ENCODE data around the gene JARID2. TPM values are rescaled to one million over a fixed set of nuclear protein-coding genes. Genes with fewer than 3 reads are reported as not detected.

JARID2 gene
- polyA plus RNA-seq, 1 of the 3 experiments (the other 2 are of a cell fraction) = 3.4 TPM

GRCh38 chr6:15254070-15254975 lies 8.5 kb downstream of the JARID2 start:
- POLR2A ChIA-PET = no interaction called here

GRCh38 chr6:15255481-15255880 lies 9.6 kb downstream of the JARID2 start:
- peaks cover 4 to 38% of the 10 kb centered on the region in 2 experiments; a peak in 3 of 4 replicates for H3K4me1 ChIP-seq (ENCODE audit: control insufficient read depth in 1 of 2, insufficient read depth in 2 of 2, low read depth in 1 of 2, low read length in 1 of 2)
- H4K20me1 ChIP-seq (ENCODE audit: insufficient read depth) = peaks cover 39% of the 10 kb centered on the region
- no peak overlapping the region for H3K27ac ChIP-seq (ENCODE audit: low read depth in 2 of 2, low read length in 1 of 2)
- ChIA-PET POLR2A (no interaction called here), CTCF (interaction anchor here (1.7 kb wide), 1 partner anchor 1045 kb away, joined by 3 read pairs; no protein-coding TSS in a partner anchor)
- H3K9me2 ChIP-seq = no peaks in the 10 kb centered on the region
- no peaks in the 10 kb centered on the region for H3K9me3 ChIP-seq
- H3K9ac ChIP-seq = no peak overlapping the region
- no peak overlapping the region for H3K4me3 ChIP-seq (ENCODE audit: low read depth in 2 of 2, low read length in 1 of 2)
- WGBS (ENCODE audit: low lambda C conversion rate) = 92% methylated on average over 1 of the region's 1 CpG
- H3K4me2 ChIP-seq = no peak overlapping the region
- H2AFZ ChIP-seq (ENCODE audit: low read depth) = no peak overlapping the region
- peaks cover 3% of the 10 kb centered on the region for H3F3A ChIP-seq (replicated peaks; ENCODE audit: insufficient read depth)
- DNase-seq = no peak
- no peaks in the 10 kb centered on the region for H3K36me3 ChIP-seq (replicated peaks in 1 of 2; ENCODE audit: control insufficient read depth in 1 of 2, insufficient read depth in 2 of 2, low read length in 1 of 2)
- H3K79me2 ChIP-seq (ENCODE audit: insufficient read depth) = peaks cover 64% of the 10 kb centered on the region; the same call in 1 of the 2 replicates
- H3K27me3 ChIP-seq (ENCODE audit: insufficient read depth) = no peaks in the 10 kb centered on the region
- TF ChIP-seq USF1 (IDR thresholded peaks at IDR 0.05; ENCODE audit: borderline replicate concordance, low read depth) (no peak), IRF3 (IDR thresholded peaks at IDR 0.05; ENCODE audit: low read depth, low read length) (no peak), RFX5 (IDR thresholded peaks at IDR 0.05; ENCODE audit: low read length) (no peak), MAX (IDR thresholded peaks at IDR 0.05; ENCODE audit: low read depth) (no peak), MXI1 (IDR thresholded peaks at IDR 0.05; ENCODE audit: low read depth, low read length) (no peak), TEAD4 (IDR thresholded peaks at IDR 0.05; ENCODE audit: borderline replicate concordance, insufficient read depth) (no peak), EZH2phosphoT487 (IDR thresholded peaks at IDR 0.05; ENCODE audit: borderline replicate concordance, low read depth) (no peak), RXRA (IDR thresholded peaks at IDR 0.05; ENCODE audit: borderline replicate concordance, low read depth) (no peak), JUND (IDR thresholded peaks at IDR 0.05) (no peak), FOXJ3 (CRISPR knock-in tag; IDR thresholded peaks at IDR 0.05) (no peak), FOSL2 (IDR thresholded peaks at IDR 0.05; ENCODE audit: borderline replicate concordance, low read depth) (no peak)
- TF ChIP-seq, protein P1, sequence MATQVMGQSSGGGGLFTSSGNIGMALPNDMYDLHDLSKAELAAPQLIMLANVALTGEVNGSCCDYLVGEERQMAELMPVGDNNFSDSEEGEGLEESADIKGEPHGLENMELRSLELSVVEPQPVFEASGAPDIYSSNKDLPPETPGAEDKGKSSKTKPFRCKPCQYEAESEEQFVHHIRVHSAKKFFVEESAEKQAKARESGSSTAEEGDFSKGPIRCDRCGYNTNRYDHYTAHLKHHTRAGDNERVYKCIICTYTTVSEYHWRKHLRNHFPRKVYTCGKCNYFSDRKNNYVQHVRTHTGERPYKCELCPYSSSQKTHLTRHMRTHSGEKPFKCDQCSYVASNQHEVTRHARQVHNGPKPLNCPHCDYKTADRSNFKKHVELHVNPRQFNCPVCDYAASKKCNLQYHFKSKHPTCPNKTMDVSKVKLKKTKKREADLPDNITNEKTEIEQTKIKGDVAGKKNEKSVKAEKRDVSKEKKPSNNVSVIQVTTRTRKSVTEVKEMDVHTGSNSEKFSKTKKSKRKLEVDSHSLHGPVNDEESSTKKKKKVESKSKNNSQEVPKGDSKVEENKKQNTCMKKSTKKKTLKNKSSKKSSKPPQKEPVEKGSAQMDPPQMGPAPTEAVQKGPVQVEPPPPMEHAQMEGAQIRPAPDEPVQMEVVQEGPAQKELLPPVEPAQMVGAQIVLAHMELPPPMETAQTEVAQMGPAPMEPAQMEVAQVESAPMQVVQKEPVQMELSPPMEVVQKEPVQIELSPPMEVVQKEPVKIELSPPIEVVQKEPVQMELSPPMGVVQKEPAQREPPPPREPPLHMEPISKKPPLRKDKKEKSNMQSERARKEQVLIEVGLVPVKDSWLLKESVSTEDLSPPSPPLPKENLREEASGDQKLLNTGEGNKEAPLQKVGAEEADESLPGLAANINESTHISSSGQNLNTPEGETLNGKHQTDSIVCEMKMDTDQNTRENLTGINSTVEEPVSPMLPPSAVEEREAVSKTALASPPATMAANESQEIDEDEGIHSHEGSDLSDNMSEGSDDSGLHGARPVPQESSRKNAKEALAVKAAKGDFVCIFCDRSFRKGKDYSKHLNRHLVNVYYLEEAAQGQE (IDR thresholded peaks at IDR 0.05; ENCODE audit: low read depth, low read length) = no peak
- TF ChIP-seq, protein P2, sequence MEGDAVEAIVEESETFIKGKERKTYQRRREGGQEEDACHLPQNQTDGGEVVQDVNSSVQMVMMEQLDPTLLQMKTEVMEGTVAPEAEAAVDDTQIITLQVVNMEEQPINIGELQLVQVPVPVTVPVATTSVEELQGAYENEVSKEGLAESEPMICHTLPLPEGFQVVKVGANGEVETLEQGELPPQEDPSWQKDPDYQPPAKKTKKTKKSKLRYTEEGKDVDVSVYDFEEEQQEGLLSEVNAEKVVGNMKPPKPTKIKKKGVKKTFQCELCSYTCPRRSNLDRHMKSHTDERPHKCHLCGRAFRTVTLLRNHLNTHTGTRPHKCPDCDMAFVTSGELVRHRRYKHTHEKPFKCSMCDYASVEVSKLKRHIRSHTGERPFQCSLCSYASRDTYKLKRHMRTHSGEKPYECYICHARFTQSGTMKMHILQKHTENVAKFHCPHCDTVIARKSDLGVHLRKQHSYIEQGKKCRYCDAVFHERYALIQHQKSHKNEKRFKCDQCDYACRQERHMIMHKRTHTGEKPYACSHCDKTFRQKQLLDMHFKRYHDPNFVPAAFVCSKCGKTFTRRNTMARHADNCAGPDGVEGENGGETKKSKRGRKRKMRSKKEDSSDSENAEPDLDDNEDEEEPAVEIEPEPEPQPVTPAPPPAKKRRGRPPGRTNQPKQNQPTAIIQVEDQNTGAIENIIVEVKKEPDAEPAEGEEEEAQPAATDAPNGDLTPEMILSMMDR (IDR thresholded peaks at IDR 0.05) = no peak

More at GRCh38 chr6:15254070-15254975, 8.5 kb downstream of the JARID2 start:
- no peaks in the 10 kb centered on the region for H3K9me3 ChIP-seq
- H3K27ac ChIP-seq (ENCODE audit: low read depth in 2 of 2, low read length in 1 of 2) = no peak overlapping the region
- H3K4me1 ChIP-seq (ENCODE audit: control insufficient read depth in 1 of 2, insufficient read depth in 2 of 2, low read depth in 1 of 2, low read length in 1 of 2) = peaks cover 4 to 26% of the 10 kb centered on the region in 2 experiments; a peak in 3 of 4 replicates
- H3K4me3 ChIP-seq (ENCODE audit: low read depth in 2 of 2, low read length in 1 of 2) = no peak overlapping the region
- no peaks in the 10 kb centered on the region for H3F3A ChIP-seq (replicated peaks; ENCODE audit: insufficient read depth)
- no peak overlapping the region for H2AFZ ChIP-seq (ENCODE audit: low read depth)
- no peaks in the 10 kb centered on the region for H3K27me3 ChIP-seq (ENCODE audit: insufficient read depth)
- H3K79me2 ChIP-seq (ENCODE audit: insufficient read depth) = peaks cover 75% of the 10 kb centered on the region; the same call in 1 of the 2 replicates
- no peak for DNase-seq
- no peaks in the 10 kb centered on the region for H3K36me3 ChIP-seq (replicated peaks in 1 of 2; ENCODE audit: control insufficient read depth in 1 of 2, insufficient read depth in 2 of 2, low read length in 1 of 2)
- no peak overlapping the region for H3K9ac ChIP-seq
- 94% methylated on average over 14 of the region's 14 CpGs for WGBS (ENCODE audit: low lambda C conversion rate)
- CTCF ChIA-PET = interaction anchor here (1.7 to 2.1 kb wide), 2 partner anchors 136 to 1044 kb away, joined by 3 to 8 read pairs; no protein-coding TSS in a partner anchor
- H3K4me2 ChIP-seq = no peak overlapping the region
- TF ChIP-seq YY1 (IDR thresholded peaks at IDR 0.05; ENCODE audit: low read depth) (no peak), NFIC (IDR thresholded peaks at IDR 0.05; ENCODE audit: borderline replicate concordance) (no peak), TCF12 (IDR thresholded peaks at IDR 0.05) (no peak), MAX (IDR thresholded peaks at IDR 0.05; ENCODE audit: low read depth) (no peak), MEF2A (IDR thresholded peaks at IDR 0.05; ENCODE audit: borderline replicate concordance, low read depth) (no peak), CHD2 (IDR thresholded peaks at IDR 0.05; ENCODE audit: low read length, partially characterized antibody) (no peak), GABPA (IDR thresholded peaks at IDR 0.05; ENCODE audit: low read depth) (no peak), SIN3A (IDR thresholded peaks at IDR 0.05; ENCODE audit: borderline replicate concordance, low read depth, low read length) (no peak), RAD21 (IDR thresholded peaks at IDR 0.05; ENCODE audit: low read length) (peak; percentile 45)
- no peaks in the 10 kb centered on the region for H3K9me2 ChIP-seq
- H4K20me1 ChIP-seq (ENCODE audit: insufficient read depth) = peaks cover 27% of the 10 kb centered on the region

Data from SK-N-SH (cell line).